ENCODE data around the gene DLL1.

DNA sequence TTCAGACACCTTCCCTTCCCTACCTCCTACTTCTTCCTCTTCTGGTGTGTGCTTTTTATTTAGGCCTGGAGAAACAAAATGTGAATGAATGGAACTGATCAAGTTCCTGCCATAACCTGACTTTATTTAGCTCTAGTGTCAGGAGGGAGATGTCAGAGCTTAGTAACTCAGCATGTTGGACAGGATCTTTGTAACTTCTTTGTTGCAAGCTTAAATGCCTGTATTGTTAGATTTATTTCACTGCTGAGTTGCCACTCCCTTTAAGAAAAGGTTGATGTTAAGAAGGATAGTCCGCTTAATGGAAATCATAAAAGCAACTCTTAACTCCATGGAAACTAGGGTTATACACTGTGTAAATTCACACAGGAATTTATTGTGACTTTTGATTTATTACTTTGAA is 17.9 kb upstream of the DLL1 start:
- TF ChIP-seq, protein P1, sequence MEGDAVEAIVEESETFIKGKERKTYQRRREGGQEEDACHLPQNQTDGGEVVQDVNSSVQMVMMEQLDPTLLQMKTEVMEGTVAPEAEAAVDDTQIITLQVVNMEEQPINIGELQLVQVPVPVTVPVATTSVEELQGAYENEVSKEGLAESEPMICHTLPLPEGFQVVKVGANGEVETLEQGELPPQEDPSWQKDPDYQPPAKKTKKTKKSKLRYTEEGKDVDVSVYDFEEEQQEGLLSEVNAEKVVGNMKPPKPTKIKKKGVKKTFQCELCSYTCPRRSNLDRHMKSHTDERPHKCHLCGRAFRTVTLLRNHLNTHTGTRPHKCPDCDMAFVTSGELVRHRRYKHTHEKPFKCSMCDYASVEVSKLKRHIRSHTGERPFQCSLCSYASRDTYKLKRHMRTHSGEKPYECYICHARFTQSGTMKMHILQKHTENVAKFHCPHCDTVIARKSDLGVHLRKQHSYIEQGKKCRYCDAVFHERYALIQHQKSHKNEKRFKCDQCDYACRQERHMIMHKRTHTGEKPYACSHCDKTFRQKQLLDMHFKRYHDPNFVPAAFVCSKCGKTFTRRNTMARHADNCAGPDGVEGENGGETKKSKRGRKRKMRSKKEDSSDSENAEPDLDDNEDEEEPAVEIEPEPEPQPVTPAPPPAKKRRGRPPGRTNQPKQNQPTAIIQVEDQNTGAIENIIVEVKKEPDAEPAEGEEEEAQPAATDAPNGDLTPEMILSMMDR (IDR thresholded peaks at IDR 0.05; ENCODE audit: low read depth, low read length): no peak
- no peak for TF ChIP-seq EZH2phosphoT487 (IDR thresholded peaks at IDR 0.05; ENCODE audit: low read depth)

Data from OCI-LY3 (cell line).